Neural cell (in vitro differentiated cells): ENCODE data around the gene LDHD. TPM values are rescaled to one million over a fixed set of nuclear protein-coding genes. Genes with fewer than 3 reads are reported as not detected.

Experiments
- H2AFZ ChIP-seq: fragments of 200-600, 300-800 bp; sonication (generic), shearing (Covaris generic); 2 replicates; pipeline ENCODE4 v1.6.0; 2014; ENCODE audit warnings: low read depth, mild to moderate bottlenecking, antibody characterized with exemption, low read length, moderate library complexity
- H3F3A ChIP-seq: fragments of 200-600 bp; shearing (Covaris generic); 2 replicates; pipeline ENCODE4 v1.6.1; 2016; ENCODE audit warnings: mild to moderate bottlenecking, moderate library complexity, mixed read lengths, antibody characterized with exemption, low read length; ENCODE audit not compliant: insufficient read depth, poor library complexity, severe bottlenecking
- H3K27ac ChIP-seq: fragments of 200-600, 300-800 bp; sonication (generic), shearing (Covaris generic); 2 replicates; pipeline ENCODE4 v1.5.1; 2014; ENCODE audit warnings: mild to moderate bottlenecking, low read length, moderate library complexity
- H3K27me3 ChIP-seq: fragments of 300-800, 200-600 bp; sonication (generic), shearing (Covaris generic); 2 replicates; pipeline ENCODE4 v1.6.0; 2014; ENCODE audit warnings: mild to moderate bottlenecking, low read depth, low read length, moderate library complexity; ENCODE audit not compliant: insufficient read depth
- H3K36me3 ChIP-seq: fragments of 300-800, 200-600 bp; sonication (generic), shearing (Covaris generic); 2 replicates; pipeline ENCODE4 v1.5.1; 2014; ENCODE audit warnings: mild to moderate bottlenecking, antibody characterized with exemption, low read length, moderate library complexity; ENCODE audit not compliant: insufficient read depth
- H3K4me2 ChIP-seq: fragments of 300-800, 200-600 bp; sonication (generic), shearing (Covaris generic); 2 replicates; pipeline ENCODE4 v1.6.0; 2014; ENCODE audit warnings: mild to moderate bottlenecking, low read length
- H3K4me3 ChIP-seq: fragments of 300-800, 200-600 bp; sonication (generic), shearing (Covaris generic); 2 replicates; pipeline ENCODE4 v1.5.1; 2014; ENCODE audit warnings: mild to moderate bottlenecking, low read length, moderate library complexity
- H3K79me2 ChIP-seq: fragments of 200-600 bp; shearing (Covaris generic); replicated peaks from 2 replicates; pipeline ENCODE4 v1.6.0; 2014; ENCODE audit warnings: mild to moderate bottlenecking, low read length, moderate library complexity; ENCODE audit not compliant: insufficient read depth
- H3K9ac ChIP-seq: fragments of 300-800, 200-600 bp; sonication (generic), shearing (Covaris generic); 2 replicates; pipeline ENCODE4 v1.6.1; 2016; ENCODE audit warnings: mild to moderate bottlenecking, low read length, mixed read lengths
- H3K9me2 ChIP-seq: fragments of 200-600 bp; shearing (Covaris generic); 2 replicates; pipeline ENCODE4 v1.6.1; 2016; ENCODE audit warnings: mild to moderate bottlenecking, low read length, mixed read lengths; ENCODE audit not compliant: insufficient read depth
- H3K9me3 ChIP-seq: fragments of 200-600, 300-800 bp; sonication (generic), shearing (Covaris generic); 2 replicates; pipeline ENCODE4 v1.6.1; 2016; ENCODE audit warnings: mild to moderate bottlenecking, mixed run types, low read length, moderate library complexity, mixed read lengths
- H4K20me1 ChIP-seq: fragments of 200-600 bp; shearing (Covaris generic); 2 replicates; pipeline ENCODE4 v1.6.1; 2016; ENCODE audit warnings: mild to moderate bottlenecking, mixed run types; ENCODE audit not compliant: insufficient read depth
- EP300 ChIP-seq: fragments of 450-650 bp; conservative IDR thresholded peaks from 2 replicates; pipeline ENCODE4 v1.6.1; 2014; ENCODE audit warnings: antibody characterized with exemption, mild to moderate bottlenecking, moderate library complexity; ENCODE audit not compliant: poor library complexity, severe bottlenecking
- EZH2 ChIP-seq: fragments of 200-600, 300-800 bp; shearing (Covaris generic), sonication (generic); IDR thresholded peaks from 2 replicates; pipeline ENCODE4 v1.6.1; 2014; ENCODE audit warnings: antibody characterized with exemption, low read length, borderline replicate concordance, mild to moderate bottlenecking; ENCODE audit not compliant: insufficient read depth, poor library complexity, severe bottlenecking
- MXI1 ChIP-seq: fragments of 450-650 bp; conservative IDR thresholded peaks from 2 replicates; pipeline ENCODE4 v1.6.1; 2014; ENCODE audit warnings: antibody characterized with exemption, mild to moderate bottlenecking; ENCODE audit not compliant: poor library complexity, severe bottlenecking
- POLR2AphosphoS5 ChIP-seq: IDR thresholded peaks from 2 replicates; pipeline ENCODE4 v1.6.1; 2012
- RAD21 ChIP-seq: fragments of 450-650 bp; conservative IDR thresholded peaks from 2 replicates; pipeline ENCODE4 v1.6.1; 2014; ENCODE audit warnings: antibody characterized with exemption, mild to moderate bottlenecking, moderate library complexity
- REST ChIP-seq: IDR thresholded peaks from 2 replicates; pipeline ENCODE4 v1.6.1; 2012; ENCODE audit warnings: borderline replicate concordance
- SMC3 ChIP-seq: fragments of 450-650 bp; conservative IDR thresholded peaks from 2 replicates; pipeline ENCODE4 v1.6.1; 2014; ENCODE audit warnings: antibody characterized with exemption, mild to moderate bottlenecking, moderate library complexity; ENCODE audit not compliant: poor library complexity
- TAF1 ChIP-seq: IDR thresholded peaks from 2 replicates; pipeline ENCODE4 v1.6.1; 2012; ENCODE audit warnings: low read depth
- polyA plus RNA-seq: library from polyadenylated mRNA; depleted of rRNA; stranded (reverse); fragments of >200 nt; gene quantifications from 2 replicates; pipeline ENCODE4 v1.2.3, GENCODE V29; 2014
- TF ChIP-seq, protein P1 (sequence below): fragments of 450-650 bp; IDR thresholded peaks from 2 replicates; pipeline ENCODE4 v1.5.1; 2014; ENCODE audit warnings: antibody characterized with exemption, mild to moderate bottlenecking, moderate library complexity; ENCODE audit not compliant: poor library complexity, severe bottlenecking

Gene LDHD
- polyA plus RNA-seq, 1 donor from 2014 or later = not detected

DNA sequence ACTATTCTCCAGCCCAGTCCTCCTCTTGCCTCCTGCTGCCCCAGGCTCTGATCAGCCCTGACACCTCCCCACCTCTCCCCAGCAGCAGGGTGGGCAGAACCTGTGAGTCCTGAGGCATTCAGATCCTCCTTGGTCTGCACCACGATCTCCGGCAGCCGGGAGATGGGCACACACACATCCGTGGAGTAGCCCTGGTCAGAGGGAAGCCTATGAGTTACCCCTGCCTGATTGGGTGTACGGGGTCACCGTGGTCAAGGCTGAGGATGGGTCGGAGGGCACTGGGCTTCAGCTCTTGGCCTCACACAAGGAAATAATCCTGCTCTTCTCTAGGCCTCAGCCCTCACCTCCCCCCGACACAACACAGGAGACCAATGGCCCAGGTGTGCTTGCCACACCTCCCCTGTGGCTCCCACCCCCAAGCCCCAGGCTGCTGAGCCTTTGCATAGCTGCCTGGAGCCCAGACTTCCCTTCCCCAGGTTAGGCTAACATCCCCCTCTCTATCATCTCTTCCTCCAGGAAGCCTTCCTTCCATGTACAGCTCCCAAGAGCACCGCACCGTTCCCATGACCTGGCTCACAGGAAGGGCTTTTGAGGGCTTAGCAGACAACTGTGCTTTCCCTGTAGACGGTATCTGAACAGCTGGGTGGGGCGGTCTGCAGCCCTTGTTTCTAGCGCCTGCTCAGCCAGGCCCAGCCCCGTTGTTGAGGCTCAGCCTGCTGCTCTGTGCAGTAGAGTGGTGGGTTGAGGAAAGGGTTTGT lies 3.7 kb downstream of the LDHD start:
- no peaks in the 10 kb centered on the region for H3K9me3 ChIP-seq
- peaks cover 4% of the 10 kb centered on the region for H4K20me1 ChIP-seq
- no peaks in the 10 kb centered on the region for H3K36me3 ChIP-seq
- no peak for TF ChIP-seq MXI1
- peak; percentile 20 for TF ChIP-seq POLR2AphosphoS5
- H3F3A ChIP-seq = no peaks in the 10 kb centered on the region
- H3K27ac ChIP-seq = no peak overlapping the region
- no peak overlapping the region for H3K4me2 ChIP-seq
- no peaks in the 10 kb centered on the region for H3K27me3 ChIP-seq
- H3K79me2 ChIP-seq = no peaks in the 10 kb centered on the region
- H3K4me3 ChIP-seq = no peak overlapping the region
- no peak overlapping the region for H3K9ac ChIP-seq
- H2AFZ ChIP-seq = no peak overlapping the region
- H3K9me2 ChIP-seq = no peaks in the 10 kb centered on the region

GRCh38 chr16:75111961-75112733 lies 4.4 kb downstream of the LDHD start:
- H3F3A ChIP-seq = no peaks in the 10 kb centered on the region

More at GRCh38 chr16:75111961-75112733, 4.4 kb downstream of the LDHD start:
- Histone ChIP-seq H2AFZ (no peak overlapping the region), H3K27me3 (no peaks in the 10 kb centered on the region), H3K9me3 (no peaks in the 10 kb centered on the region), H3K79me2 (no peaks in the 10 kb centered on the region), H4K20me1 (peaks cover 4% of the 10 kb centered on the region), H3K4me2 (no peak overlapping the region), H3K36me3 (no peaks in the 10 kb centered on the region), H3K4me3 (no peak overlapping the region), H3K9ac (no peak overlapping the region), H3K27ac (no peak overlapping the region), H3K9me2 (no peaks in the 10 kb centered on the region)
- TF ChIP-seq SMC3 (no peak), MXI1 (no peak), RAD21 (no peak), EP300 (no peak), TAF1 (no peak), EZH2 (no peak), POLR2AphosphoS5 (no peak), REST (no peak)
- TF ChIP-seq, protein P1, sequence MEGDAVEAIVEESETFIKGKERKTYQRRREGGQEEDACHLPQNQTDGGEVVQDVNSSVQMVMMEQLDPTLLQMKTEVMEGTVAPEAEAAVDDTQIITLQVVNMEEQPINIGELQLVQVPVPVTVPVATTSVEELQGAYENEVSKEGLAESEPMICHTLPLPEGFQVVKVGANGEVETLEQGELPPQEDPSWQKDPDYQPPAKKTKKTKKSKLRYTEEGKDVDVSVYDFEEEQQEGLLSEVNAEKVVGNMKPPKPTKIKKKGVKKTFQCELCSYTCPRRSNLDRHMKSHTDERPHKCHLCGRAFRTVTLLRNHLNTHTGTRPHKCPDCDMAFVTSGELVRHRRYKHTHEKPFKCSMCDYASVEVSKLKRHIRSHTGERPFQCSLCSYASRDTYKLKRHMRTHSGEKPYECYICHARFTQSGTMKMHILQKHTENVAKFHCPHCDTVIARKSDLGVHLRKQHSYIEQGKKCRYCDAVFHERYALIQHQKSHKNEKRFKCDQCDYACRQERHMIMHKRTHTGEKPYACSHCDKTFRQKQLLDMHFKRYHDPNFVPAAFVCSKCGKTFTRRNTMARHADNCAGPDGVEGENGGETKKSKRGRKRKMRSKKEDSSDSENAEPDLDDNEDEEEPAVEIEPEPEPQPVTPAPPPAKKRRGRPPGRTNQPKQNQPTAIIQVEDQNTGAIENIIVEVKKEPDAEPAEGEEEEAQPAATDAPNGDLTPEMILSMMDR = no peak
